HepG2 (cell line): ENCODE measurements around the gene THADA.

Source experiments
- POLR2AphosphoS5 ChIP-seq: IDR thresholded peaks from 2 replicates; pipeline ENCODE4 v1.6.1; 2012; ENCODE audit warnings: low read depth, low read length
- U2AF2 ChIP-seq: fragments of 200-400 bp; formaldehyde crosslinking; IDR thresholded peaks from 2 replicates; pipeline ENCODE4 v1.6.1; 2017; ENCODE audit warnings: low read depth, mild to moderate bottlenecking, low read length
- TF ChIP-seq, protein P1 (sequence below): sonication (generic); formaldehyde crosslinking; IDR thresholded peaks from one replicate; pipeline ENCODE4 v1.5.1; 2020; ENCODE audit warnings: mild to moderate bottlenecking, missing genetic modification reagents; ENCODE audit errors: not compliant biosample characterization

GRCh38 chr2:43328133-43328532 is 267.7 kb downstream of the THADA start:
- TF ChIP-seq U2AF2 (no peak), POLR2AphosphoS5 (no peak)
- TF ChIP-seq, protein P1, sequence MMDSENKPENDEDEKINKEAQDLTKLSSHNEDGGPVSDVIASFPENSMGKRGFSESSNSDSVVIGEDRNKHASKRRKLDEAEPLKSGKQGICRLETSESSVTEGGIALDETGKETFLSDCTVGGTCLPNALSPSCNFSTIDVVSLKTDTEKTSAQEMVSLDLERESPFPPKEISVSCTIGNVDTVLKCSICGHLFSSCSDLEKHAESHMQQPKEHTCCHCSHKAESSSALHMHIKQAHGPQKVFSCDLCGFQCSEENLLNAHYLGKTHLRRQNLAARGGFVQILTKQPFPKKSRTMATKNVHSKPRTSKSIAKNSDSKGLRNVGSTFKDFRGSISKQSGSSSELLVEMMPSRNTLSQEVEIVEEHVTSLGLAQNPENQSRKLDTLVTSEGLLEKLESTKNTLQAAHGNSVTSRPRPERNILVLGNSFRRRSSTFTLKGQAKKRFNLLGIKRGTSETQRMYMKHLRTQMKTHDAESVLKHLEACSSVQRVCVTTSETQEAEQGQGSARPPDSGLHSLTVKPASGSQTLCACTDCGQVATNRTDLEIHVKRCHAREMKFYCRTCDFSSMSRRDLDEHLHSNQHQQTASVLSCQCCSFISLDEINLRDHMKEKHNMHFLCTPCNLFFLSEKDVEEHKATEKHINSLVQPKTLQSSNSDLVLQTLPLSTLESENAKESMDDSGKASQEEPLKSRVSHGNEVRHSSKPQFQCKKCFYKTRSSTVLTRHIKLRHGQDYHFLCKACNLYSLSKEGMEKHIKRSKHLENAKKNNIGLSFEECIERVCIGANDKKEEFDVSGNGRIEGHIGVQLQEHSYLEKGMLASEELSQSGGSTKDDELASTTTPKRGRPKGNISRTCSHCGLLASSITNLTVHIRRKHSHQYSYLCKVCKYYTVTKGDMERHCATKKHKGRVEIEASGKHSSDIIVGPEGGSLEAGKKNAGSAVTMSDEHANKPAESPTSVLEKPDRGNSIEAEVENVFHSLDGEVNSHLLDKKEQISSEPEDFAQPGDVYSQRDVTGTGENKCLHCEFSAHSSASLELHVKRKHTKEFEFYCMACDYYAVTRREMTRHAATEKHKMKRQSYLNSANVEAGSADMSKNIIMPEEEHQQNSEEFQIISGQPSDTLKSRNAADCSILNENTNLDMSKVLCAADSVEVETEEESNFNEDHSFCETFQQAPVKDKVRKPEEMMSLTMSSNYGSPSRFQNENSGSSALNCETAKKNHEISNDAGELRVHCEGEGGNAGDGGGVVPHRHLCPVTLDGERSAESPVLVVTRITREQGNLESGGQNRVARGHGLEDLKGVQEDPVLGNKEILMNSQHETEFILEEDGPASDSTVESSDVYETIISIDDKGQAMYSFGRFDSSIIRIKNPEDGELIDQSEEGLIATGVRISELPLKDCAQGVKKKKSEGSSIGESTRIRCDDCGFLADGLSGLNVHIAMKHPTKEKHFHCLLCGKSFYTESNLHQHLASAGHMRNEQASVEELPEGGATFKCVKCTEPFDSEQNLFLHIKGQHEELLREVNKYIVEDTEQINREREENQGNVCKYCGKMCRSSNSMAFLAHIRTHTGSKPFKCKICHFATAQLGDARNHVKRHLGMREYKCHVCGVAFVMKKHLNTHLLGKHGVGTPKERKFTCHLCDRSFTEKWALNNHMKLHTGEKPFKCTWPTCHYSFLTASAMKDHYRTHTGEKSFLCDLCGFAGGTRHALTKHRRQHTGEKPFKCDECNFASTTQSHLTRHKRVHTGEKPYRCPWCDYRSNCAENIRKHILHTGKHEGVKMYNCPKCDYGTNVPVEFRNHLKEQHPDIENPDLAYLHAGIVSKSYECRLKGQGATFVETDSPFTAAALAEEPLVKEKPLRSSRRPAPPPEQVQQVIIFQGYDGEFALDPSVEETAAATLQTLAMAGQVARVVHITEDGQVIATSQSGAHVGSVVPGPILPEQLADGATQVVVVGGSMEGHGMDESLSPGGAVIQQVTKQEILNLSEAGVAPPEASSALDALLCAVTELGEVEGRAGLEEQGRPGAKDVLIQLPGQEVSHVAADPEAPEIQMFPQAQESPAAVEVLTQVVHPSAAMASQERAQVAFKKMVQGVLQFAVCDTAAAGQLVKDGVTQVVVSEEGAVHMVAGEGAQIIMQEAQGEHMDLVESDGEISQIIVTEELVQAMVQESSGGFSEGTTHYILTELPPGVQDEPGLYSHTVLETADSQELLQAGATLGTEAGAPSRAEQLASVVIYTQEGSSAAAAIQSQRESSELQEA (CRISPR knock-in tag) = no peak
